Measurements from ENCODE around the gene UBE2H.

- TF ChIP-seq CTCF (IDR thresholded peaks at IDR 0.05; ENCODE audit: poor library complexity): no peak
- no peak for TF ChIP-seq EZH2 (IDR thresholded peaks at IDR 0.05; ENCODE audit: borderline replicate concordance)
- no peak for TF ChIP-seq EZH2phosphoT487 (IDR thresholded peaks at IDR 0.05; ENCODE audit: low read depth, severe bottlenecking, unreplicated experiment)
Observed at GRCh38 chr7:129907122-129907736, 45.5 kb downstream of the UBE2H start.
